ENCODE results near the gene ARHGEF4.

ARHGEF4 gene

GRCh38 chr2:130837811-130838565 is 1.3 kb downstream of the ARHGEF4 start:
- DNase-seq = no peak

DNA sequence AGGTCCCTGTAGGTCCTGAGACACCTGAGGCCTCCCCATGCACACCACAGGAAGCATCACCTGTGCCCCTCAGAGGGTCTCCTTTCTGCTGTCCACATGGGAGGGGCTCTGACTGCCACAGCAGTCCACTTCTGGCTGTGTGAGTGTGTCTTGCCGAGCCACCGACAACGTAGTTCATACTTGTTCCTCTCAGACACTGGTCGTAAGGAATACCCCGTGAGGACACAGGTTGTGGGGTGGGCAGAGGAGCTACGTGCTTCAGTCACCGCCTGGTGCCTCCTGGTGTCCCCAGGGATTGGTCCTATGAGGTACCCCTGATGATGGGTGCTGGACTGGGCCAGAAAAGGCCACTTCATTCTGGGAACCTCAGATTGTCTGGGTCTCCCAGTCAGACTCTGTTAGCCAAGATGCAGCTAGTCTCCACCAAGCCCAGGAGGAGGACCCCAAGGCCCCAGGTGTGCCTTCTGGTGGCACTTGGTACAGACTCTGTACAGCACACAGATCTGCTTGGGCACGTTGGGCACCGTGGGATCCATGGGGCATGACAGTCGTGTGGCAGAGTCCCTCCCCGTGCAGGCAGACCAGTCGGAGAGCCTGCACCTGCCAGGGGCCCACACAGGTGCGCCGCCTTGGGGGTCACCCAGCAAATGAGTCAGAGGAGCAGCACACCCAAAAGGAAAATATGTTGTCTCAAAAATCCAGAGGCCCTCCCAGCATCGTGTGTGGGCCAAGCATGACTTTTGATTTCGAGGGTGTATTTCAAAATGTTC is 2.5 kb downstream of the ARHGEF4 start:
- DNase-seq = no peak

GRCh38 chr2:130840506-130840905 is 3.8 kb downstream of the ARHGEF4 start:
- DNase-seq = no peak

- DNase-seq = no peak
Measured at GRCh38 chr2:130841741-130842365, 5.1 kb downstream of the ARHGEF4 start.

DNA sequence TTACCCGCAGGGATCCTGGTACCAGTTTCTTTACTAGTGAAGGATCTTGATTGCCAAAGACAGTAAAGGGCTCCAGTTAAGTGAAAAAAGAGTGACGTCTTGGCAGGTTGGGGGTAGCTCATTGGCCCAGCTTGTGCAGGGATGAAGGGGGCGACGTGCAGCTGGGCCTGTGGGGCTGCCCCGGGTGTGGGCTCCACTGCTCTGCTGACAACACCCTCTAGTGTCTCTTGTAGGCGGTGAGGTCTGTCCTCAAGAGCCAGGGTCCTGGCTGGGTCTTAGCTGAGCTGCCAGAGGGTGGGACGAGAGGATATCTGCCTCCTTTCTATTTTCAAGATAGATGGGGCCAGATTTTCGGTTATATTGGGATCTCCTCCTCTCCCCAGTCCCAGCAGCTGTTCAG is 6.1 kb downstream of the ARHGEF4 start:
- DNase-seq = no peak

DNA sequence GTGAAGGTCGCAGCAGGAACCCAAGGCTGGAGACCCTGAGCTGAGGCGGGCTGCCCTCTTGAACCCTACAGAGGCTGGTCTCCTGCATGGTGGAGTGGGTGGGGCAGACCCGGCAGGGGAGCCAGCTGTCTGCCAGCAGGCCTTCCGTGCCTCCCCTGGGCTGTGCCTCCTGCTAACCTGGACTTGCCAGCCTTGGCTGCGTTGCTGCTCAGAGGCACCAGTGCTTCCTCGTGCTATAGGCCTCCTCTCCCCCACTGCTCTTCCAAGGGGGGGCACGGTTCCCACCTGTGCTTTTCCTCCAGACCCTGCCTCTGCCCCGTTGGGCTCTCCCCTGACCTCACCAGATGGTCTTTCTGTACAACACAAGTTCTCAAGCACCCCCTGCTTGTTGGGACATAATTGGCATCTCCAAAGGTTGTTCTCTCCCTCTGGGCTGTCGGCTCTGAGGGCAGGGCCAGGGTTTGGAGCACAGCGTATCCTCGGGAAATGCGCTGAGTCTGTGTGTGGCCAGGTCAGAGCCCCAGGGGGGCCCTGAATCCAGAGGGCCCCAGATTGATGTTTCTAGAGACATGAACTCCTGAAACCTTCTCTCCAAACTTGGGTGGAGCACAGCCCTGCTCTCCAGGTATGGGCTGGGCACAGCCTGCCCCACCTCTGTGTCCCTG is 6.7 kb downstream of the ARHGEF4 start:
- DNase-seq = no peak

DNA sequence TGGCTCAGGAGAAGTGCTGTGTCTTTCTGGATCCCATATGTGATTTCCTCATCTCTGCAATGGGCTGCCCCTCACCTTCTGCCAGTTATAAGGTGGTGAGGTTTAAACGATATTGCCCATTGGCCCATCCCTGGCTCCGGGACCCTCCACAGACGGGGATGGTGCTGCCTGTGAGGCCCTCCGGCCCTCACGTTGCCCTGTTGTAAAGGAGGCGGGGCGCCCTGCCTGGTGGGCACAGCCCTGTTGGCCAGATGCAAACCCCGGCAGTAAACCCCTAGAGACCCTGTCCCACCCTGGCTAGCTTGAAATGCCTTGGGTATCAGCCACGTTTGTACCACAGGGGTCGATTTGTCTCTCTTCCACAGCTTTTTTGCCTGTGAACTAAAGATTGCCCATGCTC is 7.4 kb downstream of the ARHGEF4 start:
- DNase-seq = no peak

DNA sequence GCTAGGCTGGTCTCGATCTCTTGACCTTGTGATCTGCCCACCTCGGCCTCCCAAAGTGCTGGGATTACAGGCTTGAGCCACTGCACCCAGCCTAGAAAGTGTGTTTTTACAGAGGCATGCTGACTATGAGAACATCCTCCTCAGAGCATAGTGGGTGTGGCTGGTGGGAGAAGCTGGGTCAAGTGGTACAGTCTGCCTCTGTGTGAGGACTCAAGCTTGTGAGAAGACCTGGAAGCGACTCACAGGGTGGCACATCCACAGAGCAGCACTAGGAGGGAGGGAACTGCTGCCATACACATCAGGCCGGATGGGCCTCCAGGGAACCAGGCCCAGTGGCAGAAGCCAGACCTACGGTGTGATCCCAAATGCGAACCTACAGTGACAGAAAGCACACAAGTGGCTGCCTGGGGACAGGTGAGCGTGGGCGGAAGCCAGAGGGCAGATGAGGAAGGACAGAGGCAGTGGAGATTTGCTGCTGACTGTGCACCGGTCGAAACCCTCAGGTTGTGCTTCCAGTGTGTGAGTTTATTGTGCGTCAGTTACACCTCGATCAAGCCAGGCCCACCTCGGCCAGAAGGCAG is 8.9 kb downstream of the ARHGEF4 start:
- no peak for DNase-seq

- no peak for DNase-seq
Measured at GRCh38 chr2:130846233-130846632, 9.5 kb downstream of the ARHGEF4 start.

- no peak for DNase-seq
Measured at GRCh38 chr2:130846686-130847375, 10.1 kb downstream of the ARHGEF4 start.

GRCh38 chr2:130847776-130848525 is 11.2 kb downstream of the ARHGEF4 start:
- no peak for DNase-seq

DNA sequence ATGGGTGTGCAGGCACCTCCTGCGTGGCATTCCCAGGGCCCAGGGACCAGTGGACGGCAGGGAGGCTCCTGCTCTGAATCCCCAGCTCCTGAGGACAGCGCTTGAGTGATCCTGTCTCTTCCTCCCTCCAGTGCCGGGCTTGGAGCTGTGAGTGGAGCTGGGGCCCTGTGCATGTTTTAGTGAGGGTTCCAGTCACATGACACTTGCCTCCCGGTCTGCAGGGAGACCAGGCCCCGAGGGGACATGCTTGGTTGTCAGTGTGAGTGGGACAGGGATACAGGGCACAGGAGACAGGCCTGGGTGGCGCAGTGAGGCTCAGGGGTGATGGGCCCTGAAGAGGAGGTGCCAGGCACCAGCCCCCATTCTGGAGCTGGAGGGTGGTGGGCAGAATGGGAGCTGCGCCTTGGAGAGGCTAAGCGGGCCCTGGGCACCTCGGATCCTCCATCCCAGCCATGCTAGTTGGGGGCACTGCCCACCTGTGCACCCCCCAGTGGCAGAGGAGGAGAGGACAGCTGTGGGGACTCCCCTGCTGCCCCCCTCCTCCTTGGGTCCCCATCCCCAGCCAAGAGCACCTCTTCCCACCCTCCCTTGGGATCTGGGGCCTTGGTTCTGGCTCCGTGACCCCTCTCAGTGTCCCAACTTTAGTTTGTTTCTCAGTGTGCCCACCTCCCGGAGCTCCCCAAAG is 12.0 kb downstream of the ARHGEF4 start:
- no peak for DNase-seq

- DNase-seq = no peak
Measured at GRCh38 chr2:130849896-130850787, 13.4 kb downstream of the ARHGEF4 start.

- DNase-seq = no peak
Measured at GRCh38 chr2:130850788-130851623, 14.3 kb downstream of the ARHGEF4 start.

- no peak for DNase-seq
Measured at GRCh38 chr2:130851624-130852382, 15.1 kb downstream of the ARHGEF4 start.

DNA sequence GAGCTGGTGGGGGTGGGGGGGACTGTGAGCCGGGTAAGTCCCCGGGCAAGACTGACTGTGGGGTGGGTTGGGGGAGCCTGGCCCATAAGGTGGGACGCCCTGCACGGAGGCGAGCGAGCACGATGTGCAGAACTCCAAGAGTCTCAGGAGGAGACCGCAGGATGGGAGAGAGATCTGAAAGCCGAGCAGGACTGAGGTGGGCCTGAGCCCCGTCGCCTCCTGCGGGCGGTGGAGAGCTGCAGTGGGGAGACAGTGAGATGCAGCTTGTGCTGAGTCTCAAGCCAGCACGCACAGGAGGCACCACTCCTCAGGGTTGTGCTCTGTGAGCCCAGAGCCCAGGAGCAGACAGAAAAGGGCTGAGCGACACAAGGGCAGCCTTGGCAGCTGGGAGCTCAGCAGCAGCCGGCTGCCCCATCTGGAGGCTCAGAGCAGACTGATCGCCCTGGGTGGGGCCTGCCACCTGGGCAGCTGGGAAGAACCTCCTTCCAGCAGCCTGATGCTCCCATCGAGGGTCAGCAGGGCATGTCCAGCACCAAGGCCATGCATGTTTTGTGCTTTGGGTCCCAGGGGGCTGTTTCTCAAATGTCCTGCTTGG is 15.9 kb downstream of the ARHGEF4 start:
- DNase-seq = no peak

GRCh38 chr2:130853391-130853790 is 16.7 kb downstream of the ARHGEF4 start:
- no peak for DNase-seq

DNA sequence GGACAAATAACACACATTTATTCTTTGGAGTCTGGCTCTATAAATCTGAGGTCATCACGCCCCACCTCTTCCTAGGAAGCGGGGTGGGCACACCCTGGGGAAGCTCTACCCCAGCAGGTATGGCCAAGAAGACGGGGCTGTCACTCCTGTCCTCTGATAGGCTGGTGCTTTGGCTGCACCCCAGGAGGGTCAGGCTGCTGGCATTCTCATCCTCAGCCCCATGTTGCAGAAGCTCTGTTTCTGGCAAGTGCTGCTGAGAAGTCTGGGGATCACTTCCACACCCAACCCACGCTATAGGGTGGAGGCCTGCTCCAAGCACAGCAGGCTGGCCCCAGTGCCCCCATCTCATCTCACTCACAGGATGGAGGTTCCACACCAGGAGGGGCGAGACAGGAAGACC is 17.6 kb downstream of the ARHGEF4 start:
- DNase-seq = no peak

Measured in GDM1 (cell line).